GM18505 (cell line): ENCODE measurements around the gene CR1.

Experiments used
- ATAC-seq: cut with Tn5 transposase; IDR thresholded peaks from one replicate; pipeline ENCODE4 v1.9.1; 2021; ENCODE audit not compliant: unreplicated experiment
- POLR2A ChIP-seq: IDR thresholded peaks from 4 replicates; pipeline ENCODE4 v1.6.1; 2011; ENCODE audit warnings: borderline replicate concordance; ENCODE audit not compliant: insufficient read depth, insufficient read length; ENCODE audit errors: extremely low read depth

CR1 gene

GRCh38 chr1:207495801-207496792, at the start of gene CR1:
TSS of gene CR1 (plus strand) at chr1:207496157. CDS start at chr1:207496268, 111 bp downstream.
- ATAC-seq = peak; percentile 42
- no peak for TF ChIP-seq POLR2A

GRCh38 chr1:207453710-207454045, 42.3 kb upstream of the CR1 start:
- no peak for ATAC-seq
- no peak for TF ChIP-seq POLR2A

GRCh38 chr1:207454046-207454964, 41.7 kb upstream of the CR1 start, which contains the start of gene CR2:
TSS of gene CR2 (plus strand) at chr1:207454328. CDS start at chr1:207454419, 91 bp downstream.
- peak; percentile 71 for TF ChIP-seq POLR2A
- ATAC-seq = peak; percentile 56

- TF ChIP-seq POLR2A = no peak
- no peak for ATAC-seq
Observed at GRCh38 chr1:207455183-207455754, 40.7 kb upstream of the CR1 start.

GRCh38 chr1:207458414-207458813, 37.5 kb upstream of the CR1 start:
- no peak for TF ChIP-seq POLR2A
- ATAC-seq = no peak

GRCh38 chr1:207459008-207459407, 36.9 kb upstream of the CR1 start:
- no peak for ATAC-seq
- no peak for TF ChIP-seq POLR2A

- no peak for ATAC-seq
- TF ChIP-seq POLR2A = no peak
Observed at GRCh38 chr1:207461649-207462048, 34.3 kb upstream of the CR1 start.

DNA sequence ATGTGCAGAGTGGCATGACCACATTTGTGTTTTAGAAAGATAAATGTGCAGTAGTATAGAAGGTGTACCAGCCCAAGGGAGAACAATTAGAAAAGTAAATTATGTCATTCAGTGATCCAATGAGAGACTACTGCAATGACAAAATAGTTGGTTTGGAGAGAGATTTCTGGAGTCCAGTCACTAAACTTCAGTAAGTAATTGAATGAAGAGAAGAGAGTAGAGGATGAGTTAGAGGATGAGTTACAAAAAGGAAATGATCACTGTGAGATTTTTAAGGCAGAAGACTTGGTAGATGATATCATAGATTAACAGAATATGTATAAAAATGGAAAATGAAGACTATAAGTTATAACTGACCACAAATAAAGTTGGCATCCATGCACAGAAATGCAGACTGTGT, 33.4 kb upstream of the CR1 start:
- no peak for ATAC-seq
- TF ChIP-seq POLR2A = no peak

DNA sequence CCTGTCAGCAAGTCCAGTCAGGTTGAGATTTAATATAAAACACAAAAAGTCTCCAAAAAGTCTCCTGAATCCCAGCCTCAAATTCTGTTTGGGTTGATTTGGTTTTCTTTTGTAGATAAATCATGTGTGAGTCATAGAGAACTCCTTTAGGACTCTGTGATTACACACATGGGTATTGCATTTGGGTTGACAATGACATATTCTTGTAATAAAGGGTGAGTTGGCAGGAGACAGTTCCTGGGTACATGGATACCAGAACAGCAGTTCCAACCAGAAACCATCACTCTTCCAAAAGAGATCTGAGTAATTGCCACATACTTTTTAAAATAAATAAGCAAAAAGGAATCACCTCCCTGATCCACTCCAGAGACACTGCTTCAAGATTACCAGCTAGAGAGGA, 32.9 kb upstream of the CR1 start:
- no peak for ATAC-seq

DNA sequence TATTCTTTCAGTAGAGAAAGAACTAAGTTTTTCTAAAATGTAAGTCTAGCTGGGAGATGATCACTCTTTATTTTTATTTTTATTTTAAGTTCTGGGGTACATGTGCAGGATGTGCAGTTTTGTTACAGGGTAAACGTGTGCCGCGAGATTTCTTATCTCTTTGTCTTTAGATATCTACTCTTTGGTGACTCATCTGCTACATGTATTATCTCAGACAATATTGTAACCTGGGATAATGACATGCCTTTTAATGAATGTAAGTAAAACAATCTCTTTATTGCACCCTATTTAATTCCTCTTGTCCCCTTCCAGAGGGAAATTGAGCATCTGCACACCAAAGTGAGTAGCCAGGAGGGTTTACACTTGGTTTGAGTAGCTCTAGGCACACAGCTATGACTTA, 32.4 kb upstream of the CR1 start:
- TF ChIP-seq POLR2A = no peak
- ATAC-seq = no peak

More for the DNA sequence above, 32.9 kb upstream of the CR1 start:
- TF ChIP-seq POLR2A = no peak

DNA sequence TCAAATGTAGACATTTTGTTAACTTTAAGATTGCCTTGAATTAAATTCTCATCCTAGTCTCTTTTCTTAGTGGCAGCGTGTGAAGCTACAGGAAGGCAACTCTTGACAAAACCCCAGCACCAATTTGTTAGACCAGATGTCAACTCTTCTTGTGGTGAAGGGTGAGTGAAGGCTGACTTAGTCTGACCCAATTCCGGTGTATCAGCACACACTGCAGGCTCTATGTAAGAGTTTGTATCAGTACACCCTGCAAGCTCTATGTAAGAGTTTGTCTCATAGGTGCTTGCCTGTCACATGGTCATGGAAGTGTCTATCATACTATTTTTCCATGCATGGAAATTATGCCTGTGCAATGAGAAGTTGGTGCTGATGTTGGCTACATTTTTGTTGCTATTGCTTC, 25.0 kb upstream of the CR1 start:
- ATAC-seq = no peak
- no peak for TF ChIP-seq POLR2A

DNA sequence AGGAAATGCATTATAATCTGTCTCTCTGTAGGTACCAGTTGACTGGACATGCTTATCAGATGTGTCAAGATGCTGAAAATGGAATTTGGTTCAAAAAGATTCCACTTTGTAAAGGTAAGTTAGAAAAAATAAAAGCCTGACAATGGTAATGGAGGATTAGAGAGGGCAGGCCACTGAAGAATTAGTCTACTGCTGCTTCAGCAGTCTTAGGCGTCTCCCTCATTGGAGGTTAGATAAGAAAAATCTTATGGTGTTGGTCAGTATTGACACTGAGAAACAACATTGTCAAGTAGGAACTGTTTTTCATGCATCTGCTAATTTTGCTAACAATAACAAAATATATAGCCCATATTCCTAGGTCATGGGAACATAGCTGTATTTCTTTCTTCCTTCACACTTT, 21.7 kb upstream of the CR1 start:
- no peak for TF ChIP-seq POLR2A
- no peak for ATAC-seq

GRCh38 chr1:207486198-207486597, 9.8 kb upstream of the CR1 start:
- TF ChIP-seq POLR2A = no peak
- ATAC-seq = no peak
